Body of pancreas (tissue), 4 donors: ENCODE results near the gene NUP37. TPM values are rescaled to one million over a fixed set of nuclear protein-coding genes. Genes with fewer than 3 reads are reported as not detected.
"Not testable (repeated sequence)": the region's sequence is repeated elsewhere in the genome, so short reads cannot be mapped to it uniquely, and the experiment has no call there.

Source experiments
- ATAC-seq: fragments of 150-250 bp; one replicate; pipeline ENCODE4 v1.9.1; 2016
- DNase-seq, 4 donors: peaks; one replicate each; pipeline ENCODE4 v3.0.0-alpha.2; 2019
- H3K27ac ChIP-seq, 4 donors: fragments of 200-600 bp; sonication (generic); 1 replicate in 3 of 4; 2 replicates in 1 of 4; pipeline versions ENCODE4 v1.5.1 to v1.6.1; 2016 to 2019; ENCODE audit warnings: mild to moderate bottlenecking in 1 of 4, mixed read lengths in 1 of 4, moderate library complexity in 1 of 4
- H3K27me3 ChIP-seq, 2 donors: fragments of 200-600 bp; sonication (generic); one replicate each; pipeline ENCODE4 v1.6.0; 2016; ENCODE audit warnings: mild to moderate bottlenecking in 1 of 2
- H3K36me3 ChIP-seq, 2 donors: fragments of 200-600 bp; sonication (generic); replicated peaks in 1 of 2; 2 replicates each; pipeline ENCODE4 v1.5.1; 2016; ENCODE audit warnings: low read depth in 2 of 2; ENCODE audit not compliant: insufficient read depth in 1 of 2
- H3K4me1 ChIP-seq: fragments of 200-600 bp; sonication (generic); one replicate; pipeline ENCODE4 v1.6.0; 2016
- H3K4me3 ChIP-seq, 2 donors: fragments of 200-600 bp; sonication (generic); 1 replicate in 1 of 2; 2 replicates in 1 of 2; pipeline ENCODE4 v1.5.1; 2016 to 2019
- H3K9me3 ChIP-seq, 3 donors: fragments of 200-600 bp; sonication (generic); 1 replicate in 2 of 3; 2 replicates in 1 of 3; pipeline ENCODE4 v1.5.1; 2016
- CTCF ChIP-seq, 7 experiments: fragments of 450-650 bp in 4 of 7; fragments of 200-600 bp in 3 of 7; sonication (generic) in 3 of 7; IDR thresholded peaks; one replicate each; pipeline ENCODE4 v1.5.1; 2016 to 2019; ENCODE audit warnings: antibody characterized with exemption in 7 of 7
- POLR2A ChIP-seq, 3 donors: fragments of 450-650 bp; IDR thresholded peaks; one replicate each; pipeline ENCODE4 v1.6.1; 2016; ENCODE audit warnings: antibody characterized with exemption in 3 of 3, mild to moderate bottlenecking in 2 of 3
- WGBS, 2 donors: methylation state at CpG; one replicate each; pipeline ENCODE4 v1.1.5; 2017; 5-methylcytosine and 5-hydroxymethylcytosine counted together
- intact Hi-C: fragments of 100-400 bp; cut with DNase I; formaldehyde crosslinking; loops from one replicate; pipeline ENCODE4 v1.15.1; 2023
- total RNA-seq, 2 donors: library from RNA; depleted of rRNA; stranded (reverse); fragments of >200 nt; gene quantifications; one replicate each; pipeline ENCODE4 v1.1.0, GENCODE V29; 2016

Gene NUP37
- total RNA-seq: 10 to 100 TPM; 12.2 TPM

DNA sequence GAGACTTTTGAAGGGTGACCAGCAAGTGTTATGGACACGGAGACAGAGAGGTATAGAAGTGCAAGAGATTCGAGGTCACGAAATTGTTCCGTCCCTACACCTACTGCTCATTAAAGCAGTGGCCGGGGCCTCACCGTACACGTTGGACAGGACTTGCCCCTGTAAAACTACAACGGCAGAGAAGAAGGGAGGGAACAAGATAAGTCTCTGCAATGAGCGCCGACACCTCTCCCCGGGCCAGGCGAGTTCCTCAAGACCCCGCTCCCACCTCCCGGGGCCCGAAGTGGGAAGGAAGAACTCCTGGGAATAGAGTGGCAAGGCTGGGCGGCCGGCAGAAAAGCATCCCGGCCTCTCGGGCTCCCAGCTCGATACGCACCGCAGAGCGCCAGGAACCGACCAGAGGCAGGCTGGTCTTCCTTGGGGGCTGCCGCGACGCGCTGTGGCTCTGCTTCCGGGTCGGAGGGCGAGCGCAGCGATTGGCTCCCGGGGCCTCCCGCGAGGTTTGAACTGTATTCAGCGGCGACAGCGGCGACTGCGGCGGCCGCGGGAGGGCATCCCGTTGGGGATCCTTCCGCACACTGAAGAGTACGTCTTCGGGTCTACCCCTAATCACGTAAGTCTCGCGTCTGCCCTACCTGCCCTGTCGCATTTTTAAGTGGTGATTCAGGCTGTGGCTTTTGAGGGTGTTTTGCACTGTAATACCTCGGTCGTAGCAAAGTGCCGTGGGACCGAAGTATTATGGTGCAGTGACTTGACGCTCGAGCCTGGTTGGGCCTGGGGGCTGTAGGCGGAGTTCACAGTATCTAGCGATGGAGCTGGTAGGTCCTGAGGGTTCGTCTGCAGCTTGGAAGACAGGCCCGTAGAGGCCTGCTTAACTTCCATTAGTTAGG is at the start of gene NUP37, which contains the start of gene PARPBP:
NUP37 (minus strand) TSS at position 441 of the 890 bp plus-strand sequence. CDS start 1,596 bp downstream, outside the sequence.
PARPBP (plus strand) TSS at position 510 of the 890 bp plus-strand sequence. CDS start 3,706 bp downstream, outside the sequence.
- WGBS, 2 donors: 0% methylated on average over 22 to 62 of the region's 62 CpGs
- ATAC-seq: peak; percentile 99

DNA sequence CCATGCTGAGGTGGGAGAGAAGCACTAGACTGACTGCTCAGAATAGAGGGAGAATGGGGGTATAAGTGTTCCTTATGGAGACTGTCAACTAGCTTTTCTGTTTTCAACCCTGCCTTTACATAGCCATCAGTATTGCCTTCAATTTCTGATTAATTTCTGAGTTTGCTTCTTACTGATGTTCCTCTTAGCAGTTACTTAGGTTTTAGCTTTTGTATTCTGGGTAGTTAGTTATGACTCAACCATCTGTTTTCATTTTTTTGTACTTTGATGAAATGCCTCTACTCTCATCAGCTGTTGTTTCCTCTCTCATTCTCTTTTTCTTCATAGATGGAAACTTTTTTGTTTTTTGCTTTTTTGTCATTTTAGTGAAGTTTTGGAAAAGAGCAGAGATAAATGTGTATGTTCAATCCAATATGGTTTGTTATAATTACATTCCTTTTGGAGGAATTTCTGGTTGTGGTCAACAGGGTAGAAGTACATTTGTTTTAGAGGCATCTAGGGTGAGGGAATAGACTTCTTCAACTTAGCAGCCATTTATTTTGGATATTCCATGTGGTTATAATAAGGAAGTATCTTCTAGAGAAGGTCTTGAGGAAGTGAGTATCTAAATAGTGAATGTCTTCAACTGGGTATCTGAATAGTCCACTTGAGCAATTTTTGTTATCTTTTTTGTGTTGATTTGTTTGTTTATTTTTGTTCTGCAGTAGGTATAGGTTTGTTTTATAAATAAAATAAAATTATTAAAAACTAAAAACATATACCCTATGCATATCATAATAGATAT is 48.1 kb upstream of the NUP37 start:
- no peak for ATAC-seq

More for the DNA sequence above, at the start of gene NUP37, which contains the start of gene PARPBP:
- H3K27ac ChIP-seq: peak within 1 kb of the TSS; percentile 51 to 77 (median 70)
- H3K36me3 ChIP-seq: peaks cover 0 to 2% of the 10 kb centered on the region in 2 donors
- TF ChIP-seq POLR2A (IDR thresholded peaks at IDR 0.05): peak; percentile 44 to 82 (median 78)
- peak in 4 of 7 experiments; percentile 6 to 16 (median 12) for TF ChIP-seq CTCF (IDR thresholded peaks at IDR 0.05)
- no peaks in the 10 kb centered on the region for H3K27me3 ChIP-seq
- H3K4me3 ChIP-seq: peak within 1 kb of the TSS; percentile 77 to 79
- no peaks in the 10 kb centered on the region for H3K9me3 ChIP-seq
- H3K4me1 ChIP-seq: peaks cover 13% of the 10 kb centered on the region
- DNase-seq: peak; percentile 80 to 88 (median 86)
- intact Hi-C loops: no loop called here

GRCh38 chr12:102163383-102163782 is 43.5 kb upstream of the NUP37 start:
- Histone ChIP-seq H3K9me3 (no peaks in the 10 kb centered on the region), H3K4me3 (no peak overlapping the region), H3K36me3 (no peaks in the 10 kb centered on the region), H3K4me1 (no peaks in the 10 kb centered on the region), H3K27me3 (no peaks in the 10 kb centered on the region), H3K27ac (no peak overlapping the region)
- 90 to 92% methylated on average over 1 of the region's 1 CpG for WGBS, 2 donors
- TF ChIP-seq POLR2A (IDR thresholded peaks at IDR 0.05) (no peak), CTCF (IDR thresholded peaks at IDR 0.05) (no peak)
- DNase-seq (no peak), ATAC-seq (no peak)
- intact Hi-C loops: no loop called here

More for the DNA sequence above, 48.1 kb upstream of the NUP37 start:
- TF ChIP-seq CTCF (IDR thresholded peaks at IDR 0.05) (no peak), POLR2A (IDR thresholded peaks at IDR 0.05) (no peak)
- H3K4me1 ChIP-seq: no peaks in the 10 kb centered on the region
- no peaks in the 10 kb centered on the region for H3K36me3 ChIP-seq
- H3K4me3 ChIP-seq: no peak overlapping the region
- H3K27me3 ChIP-seq: no peaks in the 10 kb centered on the region
- H3K9me3 ChIP-seq: no peaks in the 10 kb centered on the region
- H3K27ac ChIP-seq: no peak overlapping the region
- intact Hi-C loops: no loop called here
- no peak for DNase-seq

DNA sequence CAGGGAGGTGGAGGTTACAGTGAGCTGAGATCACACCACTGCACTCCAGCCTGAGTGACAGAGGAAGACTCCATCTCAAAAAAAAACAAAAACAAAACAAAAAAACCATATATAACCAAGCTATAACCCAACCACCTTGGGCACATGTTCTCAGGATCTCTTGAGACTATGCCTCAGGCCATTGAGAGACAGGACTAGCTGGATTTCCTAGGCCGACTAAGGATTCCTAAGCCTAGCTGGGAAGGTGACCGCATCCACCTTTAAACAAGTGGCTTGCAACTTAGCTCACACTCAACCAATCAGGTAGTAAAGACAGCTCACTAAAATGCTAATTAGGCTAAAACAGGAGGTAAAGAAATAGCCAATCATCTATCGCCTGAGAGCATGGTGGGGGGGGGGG is 35.3 kb upstream of the NUP37 start:
- H3K4me3 ChIP-seq, H3K27me3 ChIP-seq, DNase-seq, ATAC-seq, H3K27ac ChIP-seq, H3K4me1 ChIP-seq, H3K36me3 ChIP-seq, H3K9me3 ChIP-seq, intact Hi-C loops: not testable (repeated sequence)
- 94 to 100% methylated on average over 3 of the region's 3 CpGs for WGBS, 2 donors

- H3K27ac ChIP-seq, ATAC-seq, H3K4me3 ChIP-seq, H3K27me3 ChIP-seq, H3K4me1 ChIP-seq, intact Hi-C loops, DNase-seq, H3K9me3 ChIP-seq, H3K36me3 ChIP-seq: not testable (repeated sequence)
- WGBS, 2 donors: 94 to 96% methylated on average over 2 to 4 of the region's 4 CpGs
Measured at GRCh38 chr12:102147062-102147587, 27.2 kb upstream of the NUP37 start.
